ENCODE results near the gene RAD51B. TPM values are rescaled to one million over a fixed set of nuclear protein-coding genes. Genes with fewer than 3 reads are reported as not detected.

Gene RAD51B
- polyA plus RNA-seq, 3 donors = 3.6 to 11.6 (median 9.4) TPM

DNA sequence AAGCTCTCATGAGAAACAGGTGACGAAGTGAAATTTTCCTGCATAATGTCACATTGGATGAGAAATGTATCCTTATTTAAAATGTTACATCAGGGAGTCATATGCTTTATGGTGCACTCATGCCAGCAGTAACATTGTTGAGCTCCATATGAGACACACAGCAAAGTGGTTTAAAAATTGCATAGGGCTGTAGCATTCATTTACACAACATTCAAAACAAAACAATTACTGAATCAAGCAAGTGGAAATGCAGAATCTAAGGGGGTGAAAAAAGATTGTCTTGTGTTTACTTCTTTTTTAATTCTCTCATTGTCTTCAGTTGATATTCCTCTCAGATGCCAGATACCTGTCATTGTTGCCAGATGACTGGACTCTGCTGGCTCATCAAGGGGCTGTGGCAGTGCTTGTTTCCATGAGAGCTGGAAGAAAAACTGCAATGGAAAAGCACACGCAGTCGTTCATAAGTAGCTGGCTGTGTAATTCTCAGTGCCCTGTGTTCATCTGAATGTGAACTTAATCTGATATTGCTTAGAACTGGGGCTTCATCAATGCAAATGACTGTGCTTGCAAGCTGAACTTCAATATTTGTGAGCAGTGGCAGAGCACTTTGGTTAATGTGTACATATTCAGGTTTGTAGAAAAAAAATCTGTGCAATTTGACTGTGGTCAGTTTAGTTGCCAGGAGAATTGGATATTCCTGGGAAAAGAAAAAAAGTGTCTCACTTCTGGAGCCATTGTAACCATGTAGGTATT is 305.6 kb downstream of the RAD51B start:
- Histone ChIP-seq H3K79me2 (ENCODE audit: insufficient read depth, low read length) (no peaks in the 10 kb centered on the region), H3K4me3 (replicated peaks in 1 of 3; ENCODE audit: low read depth in 2 of 3, low read length in 3 of 3) (no peak overlapping the region), H3K36me3 (replicated peaks in 1 of 2; ENCODE audit: control insufficient read depth in 1 of 2, insufficient read depth in 2 of 2, low read length in 2 of 2) (no peaks in the 10 kb centered on the region), H3K27me3 (ENCODE audit: control insufficient read depth in 2 of 2, insufficient read depth in 2 of 2, low read length in 2 of 2) (no peaks in the 10 kb centered on the region), H3K4me1 (ENCODE audit: control insufficient read depth in 1 of 2, insufficient read depth in 2 of 2, low read length in 2 of 2) (no peaks in the 10 kb centered on the region), H3K9ac (ENCODE audit: insufficient read depth, low read length, poor library complexity, severe bottlenecking) (no peak overlapping the region), H4K20me1 (ENCODE audit: insufficient read depth, low read length) (no peaks in the 10 kb centered on the region), H3K4me2 (replicated peaks; ENCODE audit: extremely low read depth, low read length, poor library complexity, severe bottlenecking) (no peak overlapping the region), H3K27ac (ENCODE audit: low read depth in 1 of 2, low read length in 2 of 2) (no peak overlapping the region), H3K9me3 (replicated peaks in 1 of 2; ENCODE audit: control insufficient read depth in 1 of 2, insufficient read depth in 1 of 2, low read length in 2 of 2) (no peaks in the 10 kb centered on the region), H2AFZ (ENCODE audit: insufficient read depth, low read depth, low read length, poor library complexity, severe bottlenecking) (no peak overlapping the region)
- WGBS (ENCODE audit: insufficient coverage) = 93% methylated on average over 2 of the region's 3 CpGs
- H3K4me1 Mint-ChIP-seq = no peaks in the 10 kb centered on the region
- H3K4me3 Mint-ChIP-seq = no peak overlapping the region
- H3K27me3 Mint-ChIP-seq (ENCODE audit: low read depth in 3 of 3) = no peaks in the 10 kb centered on the region
- intact Hi-C loops (cut with micrococcal nuclease) = no loop called here
- TF ChIP-seq, protein P1, sequence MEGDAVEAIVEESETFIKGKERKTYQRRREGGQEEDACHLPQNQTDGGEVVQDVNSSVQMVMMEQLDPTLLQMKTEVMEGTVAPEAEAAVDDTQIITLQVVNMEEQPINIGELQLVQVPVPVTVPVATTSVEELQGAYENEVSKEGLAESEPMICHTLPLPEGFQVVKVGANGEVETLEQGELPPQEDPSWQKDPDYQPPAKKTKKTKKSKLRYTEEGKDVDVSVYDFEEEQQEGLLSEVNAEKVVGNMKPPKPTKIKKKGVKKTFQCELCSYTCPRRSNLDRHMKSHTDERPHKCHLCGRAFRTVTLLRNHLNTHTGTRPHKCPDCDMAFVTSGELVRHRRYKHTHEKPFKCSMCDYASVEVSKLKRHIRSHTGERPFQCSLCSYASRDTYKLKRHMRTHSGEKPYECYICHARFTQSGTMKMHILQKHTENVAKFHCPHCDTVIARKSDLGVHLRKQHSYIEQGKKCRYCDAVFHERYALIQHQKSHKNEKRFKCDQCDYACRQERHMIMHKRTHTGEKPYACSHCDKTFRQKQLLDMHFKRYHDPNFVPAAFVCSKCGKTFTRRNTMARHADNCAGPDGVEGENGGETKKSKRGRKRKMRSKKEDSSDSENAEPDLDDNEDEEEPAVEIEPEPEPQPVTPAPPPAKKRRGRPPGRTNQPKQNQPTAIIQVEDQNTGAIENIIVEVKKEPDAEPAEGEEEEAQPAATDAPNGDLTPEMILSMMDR (IDR thresholded peaks at IDR 0.05) = no peak
- H3K27ac Mint-ChIP-seq = no peak overlapping the region
- peaks cover 2 to 12% (median 7%) of the 10 kb centered on the region in 7 donors for H3K9me3 Mint-ChIP-seq
- no peak for DNase-seq
- H3K36me3 Mint-ChIP-seq = peaks cover 0 to 2% of the 10 kb centered on the region in 2 donors

DNA sequence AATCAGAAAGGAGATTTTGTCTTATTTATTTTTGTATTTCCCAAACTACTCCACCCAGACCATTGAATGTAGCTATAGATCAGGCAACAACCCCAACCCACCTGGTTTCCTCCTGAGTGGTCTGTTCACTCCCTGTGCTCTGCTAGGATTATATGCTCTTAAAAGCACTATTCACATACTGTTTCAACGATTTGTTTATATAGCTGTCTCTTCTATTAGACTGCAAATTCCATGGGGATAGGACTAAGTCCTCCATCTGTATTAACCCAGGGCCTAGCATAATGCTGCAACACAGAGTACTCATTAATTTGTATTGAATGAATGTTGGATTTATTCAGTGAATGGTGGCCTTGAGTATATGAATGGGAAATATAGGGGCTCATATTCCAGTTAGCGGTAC is 307.6 kb downstream of the RAD51B start:
- H3K4me3 Mint-ChIP-seq = no peak overlapping the region
- Histone ChIP-seq H3K4me2 (replicated peaks; ENCODE audit: extremely low read depth, low read length, poor library complexity, severe bottlenecking) (no peak overlapping the region), H3K79me2 (ENCODE audit: insufficient read depth, low read length) (no peaks in the 10 kb centered on the region), H3K9me3 (replicated peaks in 1 of 2; ENCODE audit: control insufficient read depth in 1 of 2, insufficient read depth in 1 of 2, low read length in 2 of 2) (no peaks in the 10 kb centered on the region), H3K9ac (ENCODE audit: insufficient read depth, low read length, poor library complexity, severe bottlenecking) (no peak overlapping the region), H3K4me1 (ENCODE audit: control insufficient read depth in 1 of 2, insufficient read depth in 2 of 2, low read length in 2 of 2) (no peaks in the 10 kb centered on the region), H3K4me3 (replicated peaks in 1 of 3; ENCODE audit: low read depth in 2 of 3, low read length in 3 of 3) (no peak overlapping the region), H3K27ac (ENCODE audit: low read depth in 1 of 2, low read length in 2 of 2) (no peak overlapping the region), H3K27me3 (ENCODE audit: control insufficient read depth in 2 of 2, insufficient read depth in 2 of 2, low read length in 2 of 2) (no peaks in the 10 kb centered on the region), H3K36me3 (replicated peaks in 1 of 2; ENCODE audit: control insufficient read depth in 1 of 2, insufficient read depth in 2 of 2, low read length in 2 of 2) (no peaks in the 10 kb centered on the region), H4K20me1 (ENCODE audit: insufficient read depth, low read length) (no peaks in the 10 kb centered on the region), H2AFZ (ENCODE audit: insufficient read depth, low read depth, low read length, poor library complexity, severe bottlenecking) (no peak overlapping the region)
- H3K27ac Mint-ChIP-seq = no peak overlapping the region
- intact Hi-C loops (cut with micrococcal nuclease) = no loop called here
- no peaks in the 10 kb centered on the region for H3K36me3 Mint-ChIP-seq
- peaks cover 0 to 3% (median 0%) of the 10 kb centered on the region in 7 donors for H3K9me3 Mint-ChIP-seq
- DNase-seq = no peak
- no peaks in the 10 kb centered on the region for H3K4me1 Mint-ChIP-seq
- no peaks in the 10 kb centered on the region for H3K27me3 Mint-ChIP-seq (ENCODE audit: low read depth in 3 of 3)
- TF ChIP-seq, protein P1 (IDR thresholded peaks at IDR 0.05) = no peak
- no CpG with 5 or more reads among the region's 2 CpGs for WGBS (ENCODE audit: insufficient coverage)
